ENCODE measurements around the gene HUS1B. TPM values are rescaled to one million over a fixed set of nuclear protein-coding genes. Genes with fewer than 3 reads are reported as not detected.

HUS1B gene
- total RNA-seq, 1 donor from 2014 or later, result 0.67 TPM

- Mint-ChIP-seq H3K36me3 (ENCODE audit: insufficient read depth) (peaks cover 9% of the 10 kb centered on the region), H3K9me3 (ENCODE audit: low read depth) (peaks cover 2% of the 10 kb centered on the region), H3K27ac (no peak overlapping the region), H3K4me3 (ENCODE audit: low read depth) (no peak overlapping the region), H3K4me1 (ENCODE audit: low read depth) (peaks cover 10% of the 10 kb centered on the region), H3K27me3 (no peaks in the 10 kb centered on the region)
- TF ChIP-seq, protein P1, sequence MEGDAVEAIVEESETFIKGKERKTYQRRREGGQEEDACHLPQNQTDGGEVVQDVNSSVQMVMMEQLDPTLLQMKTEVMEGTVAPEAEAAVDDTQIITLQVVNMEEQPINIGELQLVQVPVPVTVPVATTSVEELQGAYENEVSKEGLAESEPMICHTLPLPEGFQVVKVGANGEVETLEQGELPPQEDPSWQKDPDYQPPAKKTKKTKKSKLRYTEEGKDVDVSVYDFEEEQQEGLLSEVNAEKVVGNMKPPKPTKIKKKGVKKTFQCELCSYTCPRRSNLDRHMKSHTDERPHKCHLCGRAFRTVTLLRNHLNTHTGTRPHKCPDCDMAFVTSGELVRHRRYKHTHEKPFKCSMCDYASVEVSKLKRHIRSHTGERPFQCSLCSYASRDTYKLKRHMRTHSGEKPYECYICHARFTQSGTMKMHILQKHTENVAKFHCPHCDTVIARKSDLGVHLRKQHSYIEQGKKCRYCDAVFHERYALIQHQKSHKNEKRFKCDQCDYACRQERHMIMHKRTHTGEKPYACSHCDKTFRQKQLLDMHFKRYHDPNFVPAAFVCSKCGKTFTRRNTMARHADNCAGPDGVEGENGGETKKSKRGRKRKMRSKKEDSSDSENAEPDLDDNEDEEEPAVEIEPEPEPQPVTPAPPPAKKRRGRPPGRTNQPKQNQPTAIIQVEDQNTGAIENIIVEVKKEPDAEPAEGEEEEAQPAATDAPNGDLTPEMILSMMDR (IDR thresholded peaks at IDR 0.05; ENCODE audit: unreplicated experiment), result no peak
- DNase-seq (ENCODE audit: low spot score, unreplicated experiment), result no peak
Observed at GRCh38 chr6:621931-622330, 35.0 kb downstream of the HUS1B start.

- peaks cover 12% of the 10 kb centered on the region for H3K36me3 Mint-ChIP-seq (ENCODE audit: insufficient read depth)
- TF ChIP-seq, protein P1 (IDR thresholded peaks at IDR 0.05; ENCODE audit: unreplicated experiment), result no peak
- H3K27ac Mint-ChIP-seq, result no peak overlapping the region
- peaks cover 4% of the 10 kb centered on the region for H3K4me1 Mint-ChIP-seq (ENCODE audit: low read depth)
- DNase-seq (ENCODE audit: low spot score, unreplicated experiment), result no peak
- no peak overlapping the region for H3K4me3 Mint-ChIP-seq (ENCODE audit: low read depth)
- H3K9me3 Mint-ChIP-seq (ENCODE audit: low read depth), result peaks cover 3% of the 10 kb centered on the region
- no peaks in the 10 kb centered on the region for H3K27me3 Mint-ChIP-seq
Observed at GRCh38 chr6:620950-621349, 36.0 kb downstream of the HUS1B start.

DNA sequence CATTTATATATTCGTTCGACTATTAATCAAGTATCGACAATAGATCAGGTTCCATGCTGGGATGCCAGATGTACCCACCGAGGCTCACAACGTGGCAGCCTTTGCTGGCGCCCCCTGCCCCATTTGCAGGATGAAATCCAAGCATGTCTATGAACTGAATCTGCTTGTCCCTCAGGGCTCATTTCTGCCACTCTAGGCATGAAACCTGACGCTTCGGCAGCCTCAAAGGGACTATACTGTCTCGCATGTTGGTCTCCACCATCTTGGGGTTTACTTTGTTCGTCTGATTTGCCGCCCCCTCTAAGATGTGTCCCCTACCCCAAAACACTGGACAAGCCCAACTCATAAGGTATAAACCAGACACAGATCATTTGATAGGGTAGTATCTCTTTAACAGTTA lies 36.7 kb downstream of the HUS1B start:
- Mint-ChIP-seq H3K4me1 (ENCODE audit: low read depth) (peaks cover under 1% of the 10 kb centered on the region), H3K4me3 (ENCODE audit: low read depth) (no peak overlapping the region), H3K27me3 (no peaks in the 10 kb centered on the region), H3K27ac (no peak overlapping the region), H3K36me3 (ENCODE audit: insufficient read depth) (peaks cover 19% of the 10 kb centered on the region), H3K9me3 (ENCODE audit: low read depth) (peaks cover 5% of the 10 kb centered on the region)
- no peak for DNase-seq (ENCODE audit: low spot score, unreplicated experiment)
- TF ChIP-seq, protein P1 (IDR thresholded peaks at IDR 0.05; ENCODE audit: unreplicated experiment), result no peak

- H3K9me3 Mint-ChIP-seq (ENCODE audit: low read depth), result peaks cover 5% of the 10 kb centered on the region
- TF ChIP-seq, protein P1 (IDR thresholded peaks at IDR 0.05; ENCODE audit: unreplicated experiment), result no peak
- no peaks in the 10 kb centered on the region for H3K27me3 Mint-ChIP-seq
- H3K4me1 Mint-ChIP-seq (ENCODE audit: low read depth), result peaks cover 11% of the 10 kb centered on the region
- peaks cover 26% of the 10 kb centered on the region for H3K36me3 Mint-ChIP-seq (ENCODE audit: insufficient read depth)
- no peak for DNase-seq (ENCODE audit: low spot score, unreplicated experiment)
- H3K4me3 Mint-ChIP-seq (ENCODE audit: low read depth), result no peak overlapping the region
- H3K27ac Mint-ChIP-seq, result no peak overlapping the region
Observed at GRCh38 chr6:617456-618100, 39.3 kb downstream of the HUS1B start.

GRCh38 chr6:613981-614380 lies 42.9 kb downstream of the HUS1B start:
- TF ChIP-seq, protein P1 (IDR thresholded peaks at IDR 0.05; ENCODE audit: unreplicated experiment), result no peak
- H3K36me3 Mint-ChIP-seq (ENCODE audit: insufficient read depth), result peaks cover 24% of the 10 kb centered on the region

More at GRCh38 chr6:613981-614380, 42.9 kb downstream of the HUS1B start:
- no peak for DNase-seq (ENCODE audit: low spot score, unreplicated experiment)
- H3K27me3 Mint-ChIP-seq, result no peaks in the 10 kb centered on the region
- peaks cover 14% of the 10 kb centered on the region for H3K4me1 Mint-ChIP-seq (ENCODE audit: low read depth)
- peaks cover 5% of the 10 kb centered on the region for H3K9me3 Mint-ChIP-seq (ENCODE audit: low read depth)
- no peak overlapping the region for H3K27ac Mint-ChIP-seq
- no peak overlapping the region for H3K4me3 Mint-ChIP-seq (ENCODE audit: low read depth)

All from progenitor cell of endocrine pancreas (in vitro differentiated cells).